ENCODE data around the gene ZFAND2A. TPM values are rescaled to one million over a fixed set of nuclear protein-coding genes. Genes with fewer than 3 reads are reported as not detected.
A peak's percentile ranks its signal among the peaks of the same experiment; 100 is the strongest.

ZFAND2A gene
- total and polyA plus RNA-seq, 2 of the 8 experiments (the other 6 are each of a cell fraction or from before 2014, with no cell fraction given), result 16.6 to 20.3 TPM

DNA sequence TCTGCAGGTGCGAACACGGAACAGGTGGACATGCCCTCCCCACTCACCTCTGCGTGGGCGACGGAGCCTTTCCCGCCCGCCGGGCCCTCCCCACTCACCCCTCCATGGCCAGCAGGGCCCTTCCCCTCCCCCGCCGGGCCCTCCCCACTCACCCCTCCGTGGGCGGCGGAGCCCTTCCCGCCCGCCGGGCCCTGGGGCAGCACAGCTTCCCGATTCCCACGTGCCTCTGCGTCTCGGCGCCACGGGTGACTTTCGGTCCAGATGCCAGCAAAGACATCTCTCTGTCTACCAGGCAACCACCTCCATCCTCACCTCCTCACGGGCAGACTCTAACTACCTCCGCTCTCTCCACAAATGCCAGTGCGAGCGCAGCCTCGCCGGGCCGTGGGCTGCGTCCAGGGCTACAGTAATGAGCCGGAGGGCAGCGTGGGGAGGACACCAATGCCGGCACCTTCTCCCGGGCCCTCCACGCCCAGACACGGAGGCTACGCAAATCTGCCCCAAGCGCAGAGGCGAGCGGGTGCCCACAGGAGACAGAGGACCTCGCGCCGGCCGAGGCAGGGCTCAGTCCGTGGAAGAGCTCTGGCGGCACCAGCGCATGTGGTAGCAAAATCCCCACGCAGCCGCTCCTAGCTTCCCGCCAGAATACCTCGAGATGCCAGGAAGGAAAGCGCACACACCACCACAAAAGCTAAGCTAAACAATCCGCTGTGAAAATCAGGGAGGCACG, 50.2 kb downstream of the ZFAND2A start:
- H3K4me2 ChIP-seq (ENCODE audit: insufficient read depth in 1 of 2, low read depth in 2 of 2, low read length in 2 of 2), result no peak overlapping the region
- H2BK5ac ChIP-seq (ENCODE audit: low read depth, low read length), result no peak overlapping the region
- peaks cover 0 to 12% of the 10 kb centered on the region in 2 experiments for H4K20me1 ChIP-seq (replicated peaks in 1 of 2; ENCODE audit: control insufficient read depth in 1 of 2, insufficient read depth in 2 of 2, low read length in 2 of 2)
- peaks cover 0 to 6% of the 10 kb centered on the region in 2 experiments; a peak in 1 of 4 replicates for H3K79me2 ChIP-seq (ENCODE audit: control insufficient read depth in 1 of 2, insufficient read depth in 2 of 2, low read length in 2 of 2)
- no peak overlapping the region for H2BK20ac ChIP-seq (ENCODE audit: low read length)
- no peak overlapping the region for H3K56ac ChIP-seq (replicated peaks; ENCODE audit: insufficient read length, low read depth, low read length)
- H4K91ac ChIP-seq (replicated peaks; ENCODE audit: insufficient read length, low read length), result no peak overlapping the region
- no peak overlapping the region for H3K4ac ChIP-seq (replicated peaks; ENCODE audit: insufficient read length, low read depth, low read length)
- no peak overlapping the region for H2BK15ac ChIP-seq (ENCODE audit: low read length)
- no peaks in the 10 kb centered on the region for H3K23me2 ChIP-seq (ENCODE audit: low read depth, low read length)
- 95% methylated on average over 38 of the region's 55 CpGs; no CpG with 5 or more reads in 1 of the 2 experiments for WGBS, 2 experiments (ENCODE audit: extremely low coverage in 1 of 2, insufficient coverage in 1 of 2, insufficient read length in 1 of 2, insufficient replicate concordance in 2 of 2, low coverage in 1 of 2, low lambda C conversion rate in 2 of 2, missing lambda C conversion rate in 1 of 2)
- DNase-seq (ENCODE audit: low read depth in 1 of 2, low spot score in 2 of 2), result no peak
- no peak overlapping the region for H2BK12ac ChIP-seq (ENCODE audit: low read depth, low read length)
- no peak overlapping the region for H4K5ac ChIP-seq (ENCODE audit: insufficient read length, low read depth, low read length)
- H3K4me1 ChIP-seq (replicated peaks in 1 of 4; ENCODE audit: control insufficient read depth in 3 of 4, insufficient read depth in 4 of 4, low read length in 3 of 4), result no peaks in the 10 kb centered on the region
- no peak overlapping the region for H3K18ac ChIP-seq (ENCODE audit: extremely low read depth, low read length)
- H2AFZ ChIP-seq (ENCODE audit: low read length), result no peak overlapping the region
- H3K36me3 ChIP-seq (ENCODE audit: control insufficient read depth in 2 of 4, insufficient read depth in 4 of 4, low read length in 3 of 4), result no peaks in the 10 kb centered on the region
- H2AK5ac ChIP-seq (ENCODE audit: low read depth, low read length), result no peak overlapping the region
- no peak for TF ChIP-seq JUN (IDR thresholded peaks at IDR 0.05; ENCODE audit: low read depth, low read length)
- TF ChIP-seq KDM4A (IDR thresholded peaks at IDR 0.05; ENCODE audit: low read depth, low read length, severe bottlenecking), result no peak
- no peak for TF ChIP-seq BACH1 (IDR thresholded peaks at IDR 0.05; ENCODE audit: low read length)
- TF ChIP-seq, protein P1, sequence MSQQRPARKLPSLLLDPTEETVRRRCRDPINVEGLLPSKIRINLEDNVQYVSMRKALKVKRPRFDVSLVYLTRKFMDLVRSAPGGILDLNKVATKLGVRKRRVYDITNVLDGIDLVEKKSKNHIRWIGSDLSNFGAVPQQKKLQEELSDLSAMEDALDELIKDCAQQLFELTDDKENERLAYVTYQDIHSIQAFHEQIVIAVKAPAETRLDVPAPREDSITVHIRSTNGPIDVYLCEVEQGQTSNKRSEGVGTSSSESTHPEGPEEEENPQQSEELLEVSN (IDR thresholded peaks at IDR 0.05), result 0 out of 2 replicates have a peak, but pooled peaks have one; percentile 42
- H3K27me3 ChIP-seq (replicated peaks in 1 of 4; ENCODE audit: control insufficient read depth in 3 of 4, extremely low read depth in 1 of 4, insufficient read depth in 3 of 4, low read length in 3 of 4), result no peaks in the 10 kb centered on the region
- H3K9ac ChIP-seq (replicated peaks in 1 of 4; ENCODE audit: extremely low read depth in 1 of 4, low read depth in 3 of 4, low read length in 3 of 4), result no peak overlapping the region
- FAIRE-seq, result no peak
- POLR2A ChIA-PET (ENCODE audit: partially characterized antibody), result no interaction called here
- peaks cover 12% of the 10 kb centered on the region for H3K79me1 ChIP-seq (ENCODE audit: low read depth, low read length)
- H3K9me3 ChIP-seq (ENCODE audit: insufficient read depth in 2 of 2, low read depth in 1 of 2, low read length in 1 of 2), result no peaks in the 10 kb centered on the region
- CTCF ChIA-PET (ENCODE audit: partially characterized antibody), result interaction anchor here (1.0 to 2.7 kb wide), 2 partner anchors 14 to 65 kb away, joined by 4 to 11 read pairs; no protein-coding TSS in a partner anchor
- no peak overlapping the region for H3K14ac ChIP-seq (ENCODE audit: insufficient read length)
- H3K23ac ChIP-seq (ENCODE audit: insufficient read length), result no peak overlapping the region
- no peak overlapping the region for H2BK120ac ChIP-seq (replicated peaks; ENCODE audit: low read depth, low read length)
- H4K8ac ChIP-seq (ENCODE audit: extremely low read depth, insufficient read depth, low read length), result peak overlapping the region; percentile 86
- no peak overlapping the region for H3K4me3 ChIP-seq (ENCODE audit: extremely low read depth in 1 of 4, insufficient read depth in 2 of 4, low read depth in 3 of 4, low read length in 4 of 4)
- no peak overlapping the region for H3K27ac ChIP-seq (ENCODE audit: low read depth, low read length)
